Endometrial microvascular endothelial cells (primary cell): Measurements from ENCODE around the gene SAMD10. TPM values are rescaled to one million over a fixed set of nuclear protein-coding genes. Genes with fewer than 3 reads are reported as not detected.
"Not testable (repeated sequence)": the region's sequence is repeated elsewhere in the genome, so short reads cannot be mapped to it uniquely, and the experiment has no call there.

Source experiments
- in situ Hi-C: cut with HindIII; loops from 2 replicates; pipeline ENCODE4 v1.10.0; 2017; ENCODE audit warnings: low sequenced_read_pairs, low pct_unique_long_range_greater_than_20kb; ENCODE audit errors: inconsistent ontology term
- total RNA-seq: library from RNA; depleted of rRNA; stranded (reverse); fragments of >200 nt; gene quantifications from one replicate; pipeline ENCODE4 v1.2.3, GENCODE V29; 2015; ENCODE audit errors: inconsistent ontology term

SAMD10 gene
- total RNA-seq = 0.09 TPM

DNA sequence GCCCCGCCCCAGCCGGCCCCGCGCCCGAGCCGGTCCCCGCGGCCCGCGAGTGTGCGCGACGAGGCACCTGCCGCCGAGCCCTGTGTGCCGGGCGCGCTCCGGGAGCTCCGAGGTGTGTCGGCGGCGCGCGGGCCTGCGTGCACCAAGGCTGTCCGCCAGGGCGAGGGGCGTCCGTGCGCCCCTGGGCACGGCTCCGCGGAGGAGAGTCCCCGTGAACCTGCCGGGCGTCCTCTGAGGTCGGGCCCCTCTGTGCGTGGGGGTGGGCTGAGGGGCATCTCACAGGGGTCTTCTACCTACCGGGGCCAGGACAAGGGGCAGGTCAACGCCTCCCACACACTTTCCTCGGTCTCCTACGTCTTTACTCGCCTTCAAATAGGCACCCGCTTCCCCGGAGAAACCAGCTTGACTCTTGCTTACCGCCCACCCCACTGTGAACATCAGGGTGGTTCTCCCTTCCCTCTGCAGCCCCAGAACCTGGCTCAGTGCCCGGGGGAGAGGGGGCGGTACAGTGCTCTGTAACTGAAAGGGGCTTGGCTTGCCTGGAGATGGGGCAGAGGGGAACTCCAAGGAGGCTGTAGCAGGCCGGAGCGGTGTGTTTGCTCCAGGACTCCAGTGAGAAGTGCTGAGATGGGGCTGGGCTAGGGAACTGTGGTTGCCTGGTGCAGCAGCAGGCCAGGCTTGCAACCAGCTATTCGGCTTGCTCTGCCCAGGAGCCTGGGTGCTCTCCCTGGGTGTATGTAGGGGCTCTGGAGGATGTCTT lies at the start of gene SAMD10:
Gene SAMD10, minus strand, starts transcription at position 86 of the 760 bp plus-strand sequence. CDS start 175 bp downstream, outside the sequence.
- in situ Hi-C loops = no loop called here

DNA sequence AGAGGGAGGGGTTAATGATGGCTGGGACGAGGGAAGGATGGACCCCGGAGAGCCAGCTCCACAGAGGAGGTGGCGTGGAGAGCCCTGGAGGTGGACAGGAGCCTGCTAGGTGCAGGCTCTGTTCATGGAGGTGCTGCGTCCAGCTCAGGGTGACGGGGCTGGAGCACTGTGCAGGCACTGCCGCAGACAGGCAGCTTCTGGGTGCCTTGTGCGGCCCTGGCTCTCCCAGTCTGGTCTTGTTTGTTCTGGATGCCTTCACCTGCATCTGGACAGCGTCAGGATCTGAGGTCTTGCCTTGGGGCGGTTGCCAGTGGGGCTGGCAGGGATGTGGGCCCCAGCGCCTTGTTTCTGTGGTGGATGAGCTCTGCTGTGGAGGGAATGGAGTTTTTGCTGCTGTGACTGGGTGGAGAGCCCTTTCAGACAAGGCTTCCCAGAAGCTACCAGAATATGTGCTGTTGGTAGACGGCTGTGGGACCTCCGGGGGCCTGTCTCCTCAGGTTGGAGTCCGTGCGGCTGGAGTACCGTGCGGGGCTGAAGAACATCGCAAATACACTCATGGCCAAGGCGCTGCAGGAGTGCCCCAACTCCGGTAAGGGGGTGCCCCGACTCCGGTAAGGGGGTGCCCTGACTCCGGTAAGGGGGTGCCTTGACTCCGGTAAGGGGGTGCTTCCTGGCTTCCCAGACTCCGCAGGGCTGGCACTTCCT lies 48.7 kb upstream of the SAMD10 start:
- in situ Hi-C loops = no loop called here

GRCh38 chr20:64025826-64026412 lies 46.5 kb upstream of the SAMD10 start:
- in situ Hi-C loops = no loop called here

GRCh38 chr20:64025101-64025825 lies 45.8 kb upstream of the SAMD10 start:
- in situ Hi-C loops = no loop called here

DNA sequence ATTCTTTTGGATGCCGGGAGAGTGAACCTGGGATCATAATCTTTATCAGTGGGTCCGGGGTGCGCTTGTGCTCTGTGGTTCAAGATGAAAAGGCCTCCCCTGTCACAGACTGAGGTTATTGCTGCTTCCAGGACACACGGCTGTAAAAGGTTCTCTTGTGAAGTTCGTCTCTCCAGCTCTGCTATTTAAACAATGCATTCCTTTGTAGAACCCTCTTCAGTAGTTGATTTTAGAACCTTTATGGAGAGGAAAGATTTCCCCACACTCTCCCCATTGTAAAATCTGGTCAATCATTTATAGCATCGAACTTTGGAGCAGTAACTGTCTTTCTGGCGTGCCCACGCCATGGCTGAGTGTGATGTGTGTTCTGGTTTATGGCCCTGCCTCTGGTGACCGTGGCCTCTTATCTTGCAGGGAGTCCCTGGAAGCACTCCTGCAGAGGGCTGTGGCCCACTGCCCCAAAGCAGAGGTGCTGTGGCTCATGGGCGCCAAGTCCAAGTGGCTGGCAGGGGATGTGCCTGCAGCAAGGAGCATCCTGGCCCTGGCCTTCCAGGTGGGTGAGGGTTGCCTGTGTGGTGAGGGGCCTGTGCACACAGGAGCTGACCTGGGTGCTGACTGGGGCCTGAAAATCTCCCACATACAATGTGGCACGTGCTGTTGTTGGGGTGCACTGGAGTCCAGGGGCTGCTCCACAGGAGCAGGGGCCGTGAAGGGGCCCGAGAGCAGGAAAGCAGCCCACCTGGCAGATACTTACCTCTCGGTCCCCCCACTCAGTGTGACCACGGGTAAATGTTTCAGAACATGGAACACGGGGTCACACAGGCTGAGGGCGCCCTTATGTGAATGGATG lies 44.9 kb upstream of the SAMD10 start:
- in situ Hi-C loops = no loop called here

DNA sequence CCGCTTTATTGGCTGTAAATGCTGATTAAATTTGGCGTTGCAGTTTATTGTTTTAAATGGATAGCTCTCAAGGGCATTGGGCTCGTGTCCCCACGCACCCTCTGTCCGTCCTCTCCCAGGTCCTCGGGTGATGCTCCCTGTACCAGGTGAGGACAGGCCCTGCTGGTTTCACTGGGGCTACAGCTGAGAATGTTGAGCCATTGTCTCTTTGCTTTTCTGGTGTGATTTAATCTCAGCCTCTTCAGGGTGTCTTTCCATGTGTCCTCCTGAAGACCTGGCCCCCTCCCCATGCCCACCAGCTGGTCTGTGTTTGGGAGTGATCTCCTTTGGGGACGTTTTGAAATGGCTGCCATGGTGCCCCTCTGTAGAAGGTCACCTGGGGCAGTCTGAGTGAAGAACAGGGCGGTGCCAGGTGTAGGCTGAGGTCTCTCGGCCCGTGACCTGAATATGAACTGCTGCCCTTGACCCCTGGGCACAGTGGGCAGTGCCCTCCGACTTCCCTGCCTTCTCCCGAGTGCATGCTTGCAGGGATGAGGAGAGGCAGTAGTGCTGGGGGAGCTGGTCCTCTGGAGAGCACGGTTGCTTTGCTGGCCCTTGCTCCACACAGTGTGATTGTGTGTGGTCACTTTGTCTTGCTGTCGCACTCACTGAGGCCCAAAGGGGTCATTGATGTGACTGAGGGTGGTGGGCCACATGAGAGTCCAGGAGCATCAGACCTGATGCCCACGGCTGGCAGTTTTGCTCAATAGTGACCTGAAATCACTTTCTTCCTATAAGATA lies 44.1 kb upstream of the SAMD10 start:
- in situ Hi-C loops = no loop called here

- in situ Hi-C loops = no loop called here
Observed at GRCh38 chr20:64022671-64023360, 43.4 kb upstream of the SAMD10 start.

- in situ Hi-C loops = no loop called here
Observed at GRCh38 chr20:64021124-64021975, 41.9 kb upstream of the SAMD10 start.

- in situ Hi-C loops = no loop called here
Observed at GRCh38 chr20:64015635-64016034, 36.2 kb upstream of the SAMD10 start.

DNA sequence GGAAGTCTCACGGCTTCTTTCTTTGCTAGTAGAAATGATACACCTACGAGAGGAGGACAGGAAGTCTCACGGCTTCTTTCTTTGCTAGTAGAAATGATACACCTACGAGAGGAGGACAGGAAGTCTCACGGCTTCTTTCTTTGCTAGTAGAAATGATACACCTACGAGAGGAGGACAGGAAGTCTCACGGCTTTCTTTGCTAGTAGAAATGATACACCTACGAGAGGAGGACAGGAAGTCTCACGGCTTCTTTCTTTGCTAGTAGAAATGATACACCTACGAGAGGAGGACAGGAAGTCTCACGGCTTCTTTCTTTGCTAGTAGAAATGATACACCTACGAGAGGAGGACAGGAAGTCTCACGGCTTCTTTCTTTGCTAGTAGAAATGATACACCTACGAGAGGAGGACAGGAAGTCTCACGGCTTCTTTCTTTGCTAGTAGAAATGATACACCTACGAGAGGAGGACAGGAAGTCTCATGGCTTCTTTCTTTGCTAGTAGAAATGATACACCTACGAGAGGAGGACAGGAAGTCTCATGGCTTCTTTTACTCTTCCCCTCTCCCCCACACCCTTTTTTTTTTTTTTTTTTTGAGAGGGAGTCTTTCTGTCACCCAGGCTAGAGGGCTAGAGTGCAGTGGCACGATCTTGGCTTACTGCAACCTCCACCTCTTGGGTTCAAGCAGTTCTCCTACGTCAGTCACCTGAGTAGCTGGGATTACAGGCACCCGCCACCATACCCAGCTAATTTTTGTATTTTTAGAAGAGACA lies 33.1 kb upstream of the SAMD10 start:
- in situ Hi-C loops = not testable (repeated sequence)

- in situ Hi-C loops = no loop called here
Observed at GRCh38 chr20:64011366-64011779, 31.9 kb upstream of the SAMD10 start.

- in situ Hi-C loops = no loop called here
Observed at GRCh38 chr20:64010711-64011237, 31.3 kb upstream of the SAMD10 start.

- in situ Hi-C loops = no loop called here
Observed at GRCh38 chr20:64009811-64010387, 30.5 kb upstream of the SAMD10 start.

DNA sequence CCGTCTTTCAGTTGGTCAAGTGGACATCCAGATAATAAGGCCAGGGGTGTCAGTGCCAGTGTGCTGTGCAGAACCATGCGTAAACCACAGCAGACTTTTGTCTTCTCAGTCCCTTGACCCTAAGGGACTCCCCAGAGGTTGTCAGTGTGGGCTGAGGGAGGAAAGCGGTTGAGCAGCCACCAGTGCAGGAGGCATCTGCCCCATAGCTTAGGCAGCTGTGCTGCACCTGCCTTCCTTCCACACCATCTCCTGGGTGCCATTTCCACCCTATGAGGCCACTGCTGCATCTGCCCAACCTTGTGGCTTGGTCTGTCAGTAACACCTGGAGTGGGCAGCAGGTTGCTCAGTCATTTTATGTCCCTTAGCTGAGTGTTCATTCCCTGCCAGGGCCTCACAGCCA lies 27.5 kb upstream of the SAMD10 start:
- in situ Hi-C loops = no loop called here

DNA sequence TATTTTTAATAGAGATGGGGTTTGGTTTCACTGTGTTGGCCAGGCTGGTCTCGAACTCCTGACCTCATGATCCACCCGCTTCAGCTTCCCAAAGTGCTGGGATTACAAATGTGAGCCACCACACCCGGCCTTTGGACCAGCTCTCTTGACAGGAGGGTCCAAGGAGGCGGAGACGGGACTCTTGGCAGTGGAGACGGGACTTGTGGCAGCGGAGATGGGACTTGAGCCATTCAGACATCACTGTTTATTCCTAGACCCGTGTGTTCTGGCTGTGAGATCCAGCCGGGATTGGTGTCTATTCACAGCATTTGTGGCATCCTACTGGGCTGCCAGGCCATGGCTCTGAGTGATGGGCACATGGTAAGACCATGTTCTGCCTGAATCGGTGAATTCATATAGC lies 27.0 kb upstream of the SAMD10 start:
- in situ Hi-C loops = no loop called here
